Sigmoid colon (tissue), 7 donors: ENCODE data around the gene POLR1C. TPM values are rescaled to one million over a fixed set of nuclear protein-coding genes. Genes with fewer than 3 reads are reported as not detected.
A peak's percentile ranks its signal among the peaks of the same experiment; 100 is the strongest.
"Not testable (repeated sequence)": the region's sequence is repeated elsewhere in the genome, so short reads cannot be mapped to it uniquely, and the experiment has no call there.

ENCODE experiments used
- DNase-seq: peaks from one replicate; pipeline ENCODE4 v3.0.0-alpha.2; 2019
- H3K27ac ChIP-seq, 4 donors: fragments of 200-600 bp; sonication (generic); one replicate each; pipeline ENCODE4 v1.5.1; 2016 to 2019; ENCODE audit warnings: mild to moderate bottlenecking in 1 of 4
- H3K27me3 ChIP-seq, 3 donors: fragments of 200-600 bp; sonication (generic); one replicate each; pipeline ENCODE4 v1.5.1; 2019; ENCODE audit warnings: mild to moderate bottlenecking in 1 of 3
- H3K36me3 ChIP-seq, 4 donors: fragments of 200-600 bp; sonication (generic); one replicate each; pipeline ENCODE4 v1.5.1; 2016 to 2019
- H3K4me1 ChIP-seq, 4 donors: fragments of 200-600 bp; sonication (generic); one replicate each; pipeline ENCODE4 v1.5.1; 2017 to 2019
- H3K4me3 ChIP-seq, 4 donors: fragments of 200-600 bp; sonication (generic); one replicate each; pipeline ENCODE4 v1.5.1; 2017 to 2019; ENCODE audit warnings: mild to moderate bottlenecking in 2 of 4, moderate library complexity in 1 of 4
- H3K9me3 ChIP-seq, 4 donors: fragments of 200-600 bp in 3 of 4; sonication (generic) in 3 of 4; one replicate each; pipeline versions ENCODE4 v1.5.1 to v1.6.1; 2013 to 2019
- CTCF ChIP-seq, 4 experiments: fragments of 450-650 bp in 3 of 4; fragments of 200-600 bp in 1 of 4; IDR thresholded peaks; one replicate each; pipeline ENCODE4 v1.5.1; 2016 to 2019; ENCODE audit warnings: antibody characterized with exemption in 4 of 4, mild to moderate bottlenecking in 3 of 4, moderate library complexity in 2 of 4
- EP300 ChIP-seq, 4 donors: sonication (generic); formaldehyde crosslinking; IDR thresholded peaks; one replicate each; pipeline ENCODE4 v1.6.1; 2017; ENCODE audit warnings: antibody characterized with exemption in 4 of 4
- POLR2A ChIP-seq, 2 donors: fragments of 450-650 bp; IDR thresholded peaks; one replicate each; pipeline ENCODE4 v1.6.1; 2016; ENCODE audit warnings: antibody characterized with exemption in 2 of 2, mild to moderate bottlenecking in 2 of 2, moderate library complexity in 2 of 2
- POLR2AphosphoS5 ChIP-seq, 4 donors: sonication (generic); formaldehyde crosslinking; IDR thresholded peaks; one replicate each; pipeline ENCODE4 v1.6.1; 2017; ENCODE audit warnings: antibody characterized with exemption in 4 of 4
- WGBS, 2 donors: extraction: QIAGEN DNeasy Blood & Tissue Kit; methylation state at CpG; one replicate each; pipeline ENCODE4 v1.1.7; 2013; 5-methylcytosine and 5-hydroxymethylcytosine counted together
- intact Hi-C: fragments of 100-400 bp; cut with DNase I; formaldehyde crosslinking; loops from one replicate; pipeline ENCODE4 v1.15.1; 2023
- polyA plus RNA-seq, 3 donors: library from polyadenylated mRNA; stranded (reverse); fragments of 200-250 nt; gene quantifications; one replicate each; pipeline ENCODE4 v1.2.3, GENCODE V29; 2013
- total RNA-seq, 4 donors: library from RNA; depleted of rRNA; stranded (reverse); fragments of >200 nt; gene quantifications; one replicate each; pipeline ENCODE4 v1.1.0, GENCODE V29; 2016
- donor health status: healthy with polysubstance abuse.
- donor health status: Bipolar disorder and iron deficiency.
- donor health status: healthy.

The POLR1C gene, protein sequence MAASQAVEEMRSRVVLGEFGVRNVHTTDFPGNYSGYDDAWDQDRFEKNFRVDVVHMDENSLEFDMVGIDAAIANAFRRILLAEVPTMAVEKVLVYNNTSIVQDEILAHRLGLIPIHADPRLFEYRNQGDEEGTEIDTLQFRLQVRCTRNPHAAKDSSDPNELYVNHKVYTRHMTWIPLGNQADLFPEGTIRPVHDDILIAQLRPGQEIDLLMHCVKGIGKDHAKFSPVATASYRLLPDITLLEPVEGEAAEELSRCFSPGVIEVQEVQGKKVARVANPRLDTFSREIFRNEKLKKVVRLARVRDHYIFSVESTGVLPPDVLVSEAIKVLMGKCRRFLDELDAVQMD
- total RNA-seq (10 to 100 TPM; 11.9 to 25.5 (median 19.1) TPM), polyA plus RNA-seq (10 to 100 TPM; 12.6 to 39.5 (median 14.3) TPM)

GRCh38 chr6:43516697-43517504 lies at the start of gene POLR1C, which contains the start of gene YIPF3:
Gene POLR1C (plus strand): TSS chr6:43517089. CDS start chr6:43517110, 21 bp downstream.
Gene YIPF3 (minus strand): TSS chr6:43516926. CDS start chr6:43516807, 119 bp downstream.
- Histone ChIP-seq H3K36me3 (peaks cover 44 to 66% (median 52%) of the 10 kb centered on the region in 4 donors), H3K4me3 (peak within 1 kb of the TSS; percentile 73 to 94 (median 79)), H3K27me3 (no peaks in the 10 kb centered on the region), H3K27ac (peak within 1 kb of the TSS; percentile 84 to 91 (median 85)), H3K4me1 (peaks cover 0 to 41% (median 35%) of the 10 kb centered on the region in 4 donors), H3K9me3 (no peaks in the 10 kb centered on the region)
- intact Hi-C loops = loop anchor here (2.0 to 10.0 kb wide), 2 partner anchors 112 to 342 kb away; partner anchors contain the start of genes GTPBP2 and SRF
- WGBS, 2 donors = 0% methylated on average over 57 of the region's 57 CpGs
- DNase-seq = peak; percentile 99
- peak in 1 of 2 donors; percentile 45 for TF ChIP-seq POLR2A (IDR thresholded peaks at IDR 0.05)
- no peak for TF ChIP-seq EP300 (IDR thresholded peaks at IDR 0.05)
- TF ChIP-seq POLR2AphosphoS5 (IDR thresholded peaks at IDR 0.05) = peak; percentile 25 to 80 (median 68)
- TF ChIP-seq CTCF (IDR thresholded peaks at IDR 0.05) = no peak

- H3K36me3 ChIP-seq, H3K4me3 ChIP-seq, H3K4me1 ChIP-seq, H3K27ac ChIP-seq, intact Hi-C loops, H3K9me3 ChIP-seq, DNase-seq: not testable (repeated sequence)
- 51 to 67% methylated on average over 5 of the region's 5 CpGs for WGBS, 2 donors
- H3K27me3 ChIP-seq = peaks cover 0 to 37% (median 11%) of the 10 kb centered on the region in 3 donors
These were observed 49.6 kb upstream of the POLR1C start for GRCh38 chr6:43467265-43467664.

GRCh38 chr6:43467752-43468151 lies 49.1 kb upstream of the POLR1C start:
- Histone ChIP-seq H3K4me3 (no peak overlapping the region), H3K27me3 (peaks cover 0 to 32% (median 11%) of the 10 kb centered on the region in 3 donors), H3K4me1 (no peaks in the 10 kb centered on the region), H3K36me3 (no peaks in the 10 kb centered on the region), H3K27ac (no peak overlapping the region), H3K9me3 (no peaks in the 10 kb centered on the region)
- WGBS, 2 donors = 82 to 86% methylated on average over 4 of the region's 4 CpGs
- TF ChIP-seq POLR2AphosphoS5 (IDR thresholded peaks at IDR 0.05) (no peak), CTCF (IDR thresholded peaks at IDR 0.05) (no peak), POLR2A (IDR thresholded peaks at IDR 0.05) (no peak), EP300 (IDR thresholded peaks at IDR 0.05) (no peak)
- DNase-seq = no peak
- intact Hi-C loops = no loop called here

GRCh38 chr6:43468240-43468639 lies 48.6 kb upstream of the POLR1C start:
- no peaks in the 10 kb centered on the region for H3K9me3 ChIP-seq
- intact Hi-C loops = no loop called here
- WGBS, 2 donors = 78 to 83% methylated on average over 4 of the region's 4 CpGs
- H3K4me1 ChIP-seq = no peaks in the 10 kb centered on the region
- DNase-seq = no peak
- H3K27ac ChIP-seq = no peak overlapping the region
- H3K4me3 ChIP-seq = no peak overlapping the region
- H3K27me3 ChIP-seq = peaks cover 0 to 27% (median 11%) of the 10 kb centered on the region in 3 donors
- H3K36me3 ChIP-seq = no peaks in the 10 kb centered on the region
- TF ChIP-seq POLR2A (IDR thresholded peaks at IDR 0.05) (no peak), CTCF (IDR thresholded peaks at IDR 0.05) (no peak), EP300 (IDR thresholded peaks at IDR 0.05) (no peak), POLR2AphosphoS5 (IDR thresholded peaks at IDR 0.05) (no peak)
